ENCODE data around the gene WARS2.

Gene WARS2

DNA sequence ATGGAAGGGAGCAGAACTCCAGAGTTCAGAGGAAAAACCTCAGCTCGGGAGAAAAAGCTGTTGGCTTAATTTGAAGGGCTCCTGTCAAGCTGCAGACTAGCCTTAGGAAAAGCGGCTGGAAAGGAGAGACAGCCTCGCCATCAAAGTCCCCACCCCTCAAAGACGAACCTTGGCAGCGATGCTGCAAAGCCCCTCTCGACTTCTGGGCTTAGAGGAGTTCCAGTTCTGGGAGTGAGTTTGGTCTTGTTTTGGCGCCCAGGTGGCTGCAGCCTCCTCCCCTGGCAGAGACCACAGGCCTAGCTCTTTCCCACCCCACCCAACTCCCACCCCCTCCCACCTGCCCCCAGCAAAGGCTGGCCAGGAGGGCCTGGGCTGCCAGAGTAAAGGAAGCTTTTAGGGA is 143.2 kb downstream of the WARS2 start:
- Histone ChIP-seq H3K27me3 (ENCODE audit: control insufficient read depth, insufficient read depth, low read length) (peaks cover 6% of the 10 kb centered on the region), H3K79me2 (no peaks in the 10 kb centered on the region)

DNA sequence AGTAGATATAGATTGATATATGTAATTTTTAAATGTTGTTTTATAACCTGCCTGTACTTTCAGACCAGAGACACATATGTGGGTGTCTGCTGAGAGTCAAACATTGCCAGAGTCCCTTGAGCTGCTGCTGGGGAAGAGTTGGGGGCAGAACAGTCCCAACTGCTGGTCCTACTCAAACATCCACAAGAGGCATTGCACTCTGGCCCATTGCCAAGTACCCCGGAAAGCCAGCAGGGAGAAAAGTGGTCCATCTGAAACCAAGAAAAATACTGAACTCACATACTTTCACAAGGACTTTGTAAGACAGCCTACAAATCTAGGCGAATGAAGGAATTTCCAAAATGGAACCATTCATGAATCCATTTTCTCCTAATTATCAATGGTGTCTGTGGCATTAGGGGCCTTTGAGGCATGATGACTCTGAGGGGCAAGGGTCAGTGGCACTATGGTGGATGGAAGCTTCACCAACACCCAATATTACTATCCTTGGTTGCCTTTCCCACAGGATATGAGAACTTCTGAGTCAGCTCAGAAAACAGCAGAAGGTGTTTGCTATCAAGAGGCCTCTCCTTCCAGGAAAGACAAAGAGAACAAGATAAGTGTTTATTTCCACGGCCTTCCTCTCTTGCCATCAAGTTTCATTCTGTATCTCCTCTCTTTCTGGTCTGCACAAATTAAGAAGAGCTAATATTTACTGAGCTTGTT is 145.0 kb downstream of the WARS2 start:
- Histone ChIP-seq H3K4me3 (ENCODE audit: low read depth, low read length) (no peak overlapping the region), H3K27ac (no peak overlapping the region), H3K9me3 (ENCODE audit: control insufficient read depth, low read length) (no peaks in the 10 kb centered on the region), H2AFZ (no peak overlapping the region), H3K36me3 (ENCODE audit: control insufficient read depth, insufficient read depth, low read length) (no peaks in the 10 kb centered on the region), H3K27me3 (ENCODE audit: control insufficient read depth, insufficient read depth, low read length) (peaks cover 7% of the 10 kb centered on the region), H3K79me2 (no peaks in the 10 kb centered on the region), H3K9ac (no peak overlapping the region), H3K4me1 (no peaks in the 10 kb centered on the region), H3K4me2 (ENCODE audit: low read length) (no peak overlapping the region)
- no peak for TF ChIP-seq CTCF (IDR thresholded peaks at IDR 0.05)

More for the DNA sequence above, 143.2 kb downstream of the WARS2 start:
- Histone ChIP-seq H2AFZ (no peak overlapping the region), H3K9ac (no peak overlapping the region), H3K36me3 (ENCODE audit: control insufficient read depth, insufficient read depth, low read length) (no peaks in the 10 kb centered on the region), H3K27ac (no peak overlapping the region), H3K9me3 (ENCODE audit: control insufficient read depth, low read length) (no peaks in the 10 kb centered on the region), H3K4me2 (ENCODE audit: low read length) (no peak overlapping the region), H3K4me3 (ENCODE audit: low read depth, low read length) (no peak overlapping the region), H3K4me1 (no peaks in the 10 kb centered on the region)
- TF ChIP-seq CTCF (IDR thresholded peaks at IDR 0.05) = no peak

- Histone ChIP-seq H3K9me3 (ENCODE audit: control insufficient read depth, low read length) (peaks cover 3% of the 10 kb centered on the region), H3K27me3 (ENCODE audit: control insufficient read depth, insufficient read depth, low read length) (peaks cover 9% of the 10 kb centered on the region), H3K4me2 (ENCODE audit: low read length) (no peak overlapping the region), H3K79me2 (no peaks in the 10 kb centered on the region), H3K27ac (no peak overlapping the region), H3K4me3 (ENCODE audit: low read depth, low read length) (no peak overlapping the region), H2AFZ (no peak overlapping the region), H3K4me1 (no peaks in the 10 kb centered on the region), H3K36me3 (ENCODE audit: control insufficient read depth, insufficient read depth, low read length) (no peaks in the 10 kb centered on the region), H3K9ac (no peak overlapping the region)
- TF ChIP-seq CTCF (IDR thresholded peaks at IDR 0.05) = no peak
These were observed 146.8 kb downstream of the WARS2 start for GRCh38 chr1:118993700-118994026.

DNA sequence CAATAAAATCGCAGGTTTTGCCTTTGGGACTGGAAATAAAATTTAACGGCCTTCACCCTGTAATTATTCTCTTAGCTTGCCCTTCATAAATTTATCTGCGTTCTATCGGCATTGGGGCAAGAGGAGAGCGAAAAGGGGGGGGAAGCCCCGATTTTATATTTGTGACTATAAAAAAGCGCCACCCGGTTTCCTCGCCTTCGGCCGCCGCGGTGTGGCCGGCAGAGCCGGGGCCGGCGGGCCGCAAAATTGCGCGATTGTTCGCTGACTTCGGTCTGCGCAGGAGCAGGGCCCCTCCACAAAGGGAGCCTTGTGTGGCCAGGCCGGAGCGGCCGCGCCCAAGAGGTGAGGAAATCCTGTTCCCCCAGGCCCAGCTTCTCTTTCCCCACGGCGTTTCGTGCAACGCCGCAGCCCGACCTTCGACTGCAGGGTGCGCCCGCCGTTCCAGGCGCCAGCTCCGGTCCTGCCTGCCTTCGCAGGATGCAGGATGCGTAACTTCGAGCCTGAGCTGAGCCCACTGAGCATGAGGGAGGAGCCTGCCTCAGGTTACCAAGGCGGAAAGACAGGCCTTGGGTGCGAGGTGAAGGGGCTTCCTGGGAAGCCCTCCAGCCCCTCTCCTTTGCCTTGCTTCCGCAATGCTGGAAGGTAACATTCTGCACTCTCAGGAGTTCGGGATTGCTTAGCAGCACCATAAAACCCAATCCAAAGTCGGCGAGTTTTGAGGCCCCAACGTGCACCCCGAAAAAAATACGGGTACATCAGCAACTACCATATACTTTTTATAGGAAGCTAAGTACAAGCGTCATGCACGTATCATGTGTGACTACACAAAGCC is 147.4 kb downstream of the WARS2 start:
- H3K27me3 ChIP-seq (ENCODE audit: control insufficient read depth, insufficient read depth, low read length) = peaks cover 9% of the 10 kb centered on the region
- no peak overlapping the region for H3K4me3 ChIP-seq (ENCODE audit: low read depth, low read length)

More for the DNA sequence above, 147.4 kb downstream of the WARS2 start:
- no peak overlapping the region for H2AFZ ChIP-seq
- H3K9me3 ChIP-seq (ENCODE audit: control insufficient read depth, low read length) = peaks cover 3% of the 10 kb centered on the region
- no peaks in the 10 kb centered on the region for H3K36me3 ChIP-seq (ENCODE audit: control insufficient read depth, insufficient read depth, low read length)
- H3K4me1 ChIP-seq = no peaks in the 10 kb centered on the region
- H3K27ac ChIP-seq = no peak overlapping the region
- H3K4me2 ChIP-seq (ENCODE audit: low read length) = no peak overlapping the region
- no peaks in the 10 kb centered on the region for H3K79me2 ChIP-seq
- no peak for TF ChIP-seq CTCF (IDR thresholded peaks at IDR 0.05)
- no peak overlapping the region for H3K9ac ChIP-seq

Measured in parathyroid adenoma (tissue), 2 donors.